ENCODE data around the gene ZNF579.

DNA sequence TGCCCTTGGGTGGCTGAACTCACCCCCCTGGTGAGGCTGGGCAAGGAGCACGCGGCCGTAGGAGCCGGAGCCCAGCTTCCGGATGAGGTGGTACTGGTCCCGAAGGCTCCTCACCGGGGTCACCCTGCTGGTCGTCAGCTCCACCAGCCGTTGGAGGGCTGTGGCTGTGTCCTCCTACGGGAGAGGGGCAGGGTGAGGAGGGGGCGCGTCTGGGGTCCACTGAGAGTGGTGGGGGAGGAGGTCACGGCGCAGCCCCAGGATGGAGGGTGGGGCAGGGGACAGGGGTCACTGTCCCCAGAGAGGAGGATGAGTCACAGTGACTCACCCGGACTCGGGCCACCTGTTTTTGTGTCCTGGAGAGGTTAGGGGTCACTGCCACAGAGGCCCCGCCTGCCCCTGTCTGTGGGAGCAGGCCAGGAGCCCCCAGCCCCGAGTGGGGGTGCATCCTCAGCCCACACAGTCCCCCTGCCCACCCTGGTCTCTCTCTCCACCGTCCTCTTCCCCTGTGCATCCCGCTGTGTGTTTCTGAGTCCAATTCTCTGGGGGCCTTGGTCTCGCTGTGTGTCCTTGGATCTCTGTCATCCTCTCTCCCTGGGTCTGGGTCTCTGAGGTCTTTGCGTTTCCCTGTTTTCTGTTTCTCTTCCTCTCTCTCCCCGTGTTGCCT, 35.7 kb downstream of the ZNF579 start:
- TF ChIP-seq MAFK (IDR thresholded peaks at IDR 0.05; ENCODE audit: partially characterized antibody) (no peak), CBX8 (IDR thresholded peaks at IDR 0.05) (no peak), BHLHE40 (IDR thresholded peaks at IDR 0.05; ENCODE audit: low read depth, low read length) (no peak), CEBPB (IDR thresholded peaks at IDR 0.05) (no peak), POLR2A (IDR thresholded peaks at IDR 0.05; ENCODE audit: low read length) (0 out of 2 replicates have a peak, but pooled peaks have one; percentile 5), CHD2 (IDR thresholded peaks at IDR 0.05; ENCODE audit: low read length, partially characterized antibody) (no peak)
- TF ChIP-seq, protein P1, sequence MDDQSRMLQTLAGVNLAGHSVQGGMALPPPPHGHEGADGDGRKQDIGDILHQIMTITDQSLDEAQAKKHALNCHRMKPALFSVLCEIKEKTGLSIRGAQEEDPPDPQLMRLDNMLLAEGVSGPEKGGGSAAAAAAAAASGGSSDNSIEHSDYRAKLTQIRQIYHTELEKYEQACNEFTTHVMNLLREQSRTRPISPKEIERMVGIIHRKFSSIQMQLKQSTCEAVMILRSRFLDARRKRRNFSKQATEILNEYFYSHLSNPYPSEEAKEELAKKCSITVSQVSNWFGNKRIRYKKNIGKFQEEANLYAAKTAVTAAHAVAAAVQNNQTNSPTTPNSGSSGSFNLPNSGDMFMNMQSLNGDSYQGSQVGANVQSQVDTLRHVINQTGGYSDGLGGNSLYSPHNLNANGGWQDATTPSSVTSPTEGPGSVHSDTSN (IDR thresholded peaks at IDR 0.05) = no peak
- TF ChIP-seq, protein P2, sequence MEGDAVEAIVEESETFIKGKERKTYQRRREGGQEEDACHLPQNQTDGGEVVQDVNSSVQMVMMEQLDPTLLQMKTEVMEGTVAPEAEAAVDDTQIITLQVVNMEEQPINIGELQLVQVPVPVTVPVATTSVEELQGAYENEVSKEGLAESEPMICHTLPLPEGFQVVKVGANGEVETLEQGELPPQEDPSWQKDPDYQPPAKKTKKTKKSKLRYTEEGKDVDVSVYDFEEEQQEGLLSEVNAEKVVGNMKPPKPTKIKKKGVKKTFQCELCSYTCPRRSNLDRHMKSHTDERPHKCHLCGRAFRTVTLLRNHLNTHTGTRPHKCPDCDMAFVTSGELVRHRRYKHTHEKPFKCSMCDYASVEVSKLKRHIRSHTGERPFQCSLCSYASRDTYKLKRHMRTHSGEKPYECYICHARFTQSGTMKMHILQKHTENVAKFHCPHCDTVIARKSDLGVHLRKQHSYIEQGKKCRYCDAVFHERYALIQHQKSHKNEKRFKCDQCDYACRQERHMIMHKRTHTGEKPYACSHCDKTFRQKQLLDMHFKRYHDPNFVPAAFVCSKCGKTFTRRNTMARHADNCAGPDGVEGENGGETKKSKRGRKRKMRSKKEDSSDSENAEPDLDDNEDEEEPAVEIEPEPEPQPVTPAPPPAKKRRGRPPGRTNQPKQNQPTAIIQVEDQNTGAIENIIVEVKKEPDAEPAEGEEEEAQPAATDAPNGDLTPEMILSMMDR (IDR thresholded peaks at IDR 0.05) = no peak

All from A549 (cell line).